GM23338 (cell line): Measurements from ENCODE around the gene CCR5. TPM values are rescaled to one million over a fixed set of nuclear protein-coding genes. Genes with fewer than 3 reads are reported as not detected.

Experiments used
- ATAC-seq: fragments of 200-7000 bp; cut with Tn5 transposase; 3 replicates; pipeline ENCODE4 v1.9.1; 2020
- DNase-seq: peaks from one replicate; pipeline ENCODE4 v3.0.0-alpha.2; 2015; ENCODE audit warnings: low spot score
- H2AFZ ChIP-seq: fragments of 200-600 bp; sonication (generic); 2 replicates; pipeline ENCODE4 v1.8.0; 2016; ENCODE audit warnings: antibody characterized with exemption, mild to moderate bottlenecking, moderate library complexity
- H3F3A ChIP-seq: fragments of 200-600 bp; sonication (generic); replicated peaks from 2 replicates; pipeline ENCODE4 v1.8.0; 2017; ENCODE audit warnings: antibody characterized with exemption, mixed run types, low read depth
- H3K27ac ChIP-seq: fragments of 200-600 bp; sonication (generic); 2 replicates; pipeline ENCODE4 v1.6.1; 2016; ENCODE audit warnings: low read depth
- H3K27me3 ChIP-seq: fragments of 200-600 bp; sonication (generic); 2 replicates; pipeline ENCODE4 v1.8.0; 2016; ENCODE audit warnings: mild to moderate bottlenecking, mixed run types, moderate library complexity; ENCODE audit not compliant: insufficient read depth
- H3K36me3 ChIP-seq: fragments of 200-600 bp; sonication (generic); 2 replicates; pipeline ENCODE4 v1.8.0; 2016; ENCODE audit warnings: mild to moderate bottlenecking; ENCODE audit not compliant: insufficient read depth
- H3K4me1 ChIP-seq: fragments of 200-600 bp; sonication (generic); 2 replicates; pipeline ENCODE4 v1.8.0; 2016; ENCODE audit warnings: mild to moderate bottlenecking, moderate library complexity; ENCODE audit not compliant: insufficient read depth
- H3K4me2 ChIP-seq: fragments of 200-600 bp; sonication (generic); 2 replicates; pipeline ENCODE4 v1.7.1; 2017; ENCODE audit warnings: mixed run types
- H3K4me3 ChIP-seq: fragments of 200-600 bp; sonication (generic); 2 replicates; pipeline ENCODE4 v1.6.1; 2016; ENCODE audit warnings: mixed run types
- H3K79me2 ChIP-seq: fragments of 200-600 bp; sonication (generic); replicated peaks from 2 replicates; pipeline ENCODE4 v1.8.0; 2017; ENCODE audit warnings: mild to moderate bottlenecking; ENCODE audit not compliant: insufficient read depth
- H3K9me2 ChIP-seq: fragments of 200-600 bp; sonication (generic); 2 replicates; pipeline ENCODE4 v1.8.0; 2017; ENCODE audit not compliant: insufficient read depth
- H4K20me1 ChIP-seq: fragments of 200-600 bp; sonication (generic); replicated peaks from 2 replicates; pipeline ENCODE4 v1.8.0; 2017; ENCODE audit warnings: mild to moderate bottlenecking; ENCODE audit not compliant: insufficient read depth
- H3K27ac Mint-ChIP-seq: 2 replicates; pipeline ENCODE4 v1.8.0; 2020; ENCODE audit warnings: inconsistent platforms, mild to moderate bottlenecking, moderate library complexity, mixed read lengths
- H3K27me3 Mint-ChIP-seq: 3 replicates; pipeline ENCODE4 v1.8.0; 2022; ENCODE audit warnings: low read depth, mild to moderate bottlenecking, moderate library complexity, mixed read lengths, inconsistent platforms; ENCODE audit not compliant: insufficient read depth, poor library complexity
- H3K36me3 Mint-ChIP-seq: 3 replicates; pipeline ENCODE4 v1.8.0; 2021; ENCODE audit warnings: low read depth, mild to moderate bottlenecking, inconsistent platforms, moderate library complexity, mixed read lengths
- H3K4me1 Mint-ChIP-seq: 3 replicates; pipeline ENCODE4 v1.8.0; 2020; ENCODE audit warnings: mild to moderate bottlenecking, inconsistent platforms, mixed read lengths
- H3K4me3 Mint-ChIP-seq: 3 replicates; pipeline ENCODE4 v1.8.0; 2021; ENCODE audit warnings: moderate library complexity, mild to moderate bottlenecking, inconsistent platforms, mixed read lengths
- H3K9me3 Mint-ChIP-seq: 3 replicates; pipeline ENCODE4 v1.8.0; 2020; ENCODE audit warnings: moderate library complexity, mild to moderate bottlenecking, inconsistent platforms, mixed read lengths
- CREB1 ChIP-seq: fragments of 250-450 bp; sonication (Bioruptor Pico); IDR thresholded peaks from 2 replicates; pipeline ENCODE4 v1.5.0; 2020; ENCODE audit warnings: low read depth, mild to moderate bottlenecking, moderate library complexity
- CTCF ChIP-seq, 2 experiments: fragments of 200-600 bp in 1 of 2; sonication (generic) in 1 of 2; conservative IDR thresholded peaks; 2 replicates each; pipeline versions ENCODE4 v1.5.1 to v1.6.1; 2016 to 2017; ENCODE audit warnings: antibody characterized with exemption in 2 of 2, low read depth in 2 of 2, mild to moderate bottlenecking in 2 of 2, moderate library complexity in 1 of 2
- NANOG ChIP-seq: IDR thresholded peaks from 2 replicates; pipeline ENCODE4 v1.6.1; 2016; ENCODE audit warnings: antibody characterized with exemption, borderline replicate concordance
- REST ChIP-seq: IDR thresholded peaks from one replicate; pipeline ENCODE4 v1.6.1; 2018; ENCODE audit warnings: antibody characterized with exemption; ENCODE audit not compliant: unreplicated experiment
- ZNF114 ChIP-seq: fragments of 250-450 bp; sonication (Bioruptor Pico); IDR thresholded peaks from 2 replicates; pipeline ENCODE4 v1.5.0; 2020; ENCODE audit warnings: mild to moderate bottlenecking, moderate library complexity
- polyA plus RNA-seq: library from polyadenylated mRNA; unstranded; fragments of >200 nt; fragmentation: Nextera tagmentation; extraction: Ambion mirVana; gene quantifications from 2 replicates; pipeline ENCODE4 v1.2.1, GENCODE V29; 2016
- total RNA-seq: library from RNA; depleted of rRNA; stranded (reverse); fragments of >200 nt; shearing (Covaris generic); gene quantifications from 2 replicates; pipeline ENCODE4 v1.2.3, GENCODE V29; 2014
- TF ChIP-seq, protein P1 (sequence below): fragments of 250-450 bp; sonication (Bioruptor Pico); IDR thresholded peaks from 2 replicates; pipeline ENCODE4 v1.5.0; 2020; ENCODE audit warnings: mild to moderate bottlenecking, moderate library complexity
- TF ChIP-seq, protein P2 (sequence below): IDR thresholded peaks from 2 replicates; pipeline ENCODE4 v1.6.1; 2016; ENCODE audit warnings: antibody characterized with exemption

Gene CCR5
- total and polyA plus RNA-seq, 2 experiments from 2014 or later: not detected

DNA sequence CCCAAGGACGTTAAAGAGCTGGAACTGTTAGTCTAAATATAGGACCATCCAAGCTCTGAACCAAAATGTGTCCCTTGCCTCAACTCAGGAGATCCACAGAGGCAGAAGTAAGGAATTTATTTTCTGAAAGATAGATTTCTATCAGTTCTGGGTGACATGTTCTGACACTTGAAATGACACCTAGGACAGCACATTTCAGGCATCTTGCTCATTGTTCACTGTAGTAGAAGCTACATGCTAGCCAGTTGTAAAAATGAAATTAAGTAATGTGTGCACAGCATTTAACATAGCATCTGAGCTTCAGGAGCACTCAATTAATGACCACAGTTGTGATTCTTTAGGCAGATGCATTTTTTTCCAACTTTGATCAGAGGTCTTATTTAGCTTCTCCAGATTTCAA, 16.3 kb upstream of the CCR5 start:
- H2AFZ ChIP-seq: no peak overlapping the region
- H3K4me3 Mint-ChIP-seq: no peak overlapping the region
- no peak overlapping the region for H3K27ac ChIP-seq
- no peaks in the 10 kb centered on the region; the same call in 2 of the 3 replicates for H3K9me3 Mint-ChIP-seq
- H4K20me1 ChIP-seq: no peaks in the 10 kb centered on the region
- peaks cover 12% of the 10 kb centered on the region for H3K9me2 ChIP-seq
- H3K4me1 Mint-ChIP-seq: peaks cover 6% of the 10 kb centered on the region; the same call in 2 of the 3 replicates
- H3K27me3 ChIP-seq: no peaks in the 10 kb centered on the region
- TF ChIP-seq REST: no peak
- no peak for TF ChIP-seq ZNF114 (CRISPR knock-in tag)
- no peak for TF ChIP-seq CTCF (conservative IDR thresholded peaks at IDR 0.05; ENCODE audit: low read depth in 2 of 2)
- no peak for TF ChIP-seq CREB1 (CRISPR knock-in tag)
- no peak for TF ChIP-seq NANOG
- TF ChIP-seq, protein P1, sequence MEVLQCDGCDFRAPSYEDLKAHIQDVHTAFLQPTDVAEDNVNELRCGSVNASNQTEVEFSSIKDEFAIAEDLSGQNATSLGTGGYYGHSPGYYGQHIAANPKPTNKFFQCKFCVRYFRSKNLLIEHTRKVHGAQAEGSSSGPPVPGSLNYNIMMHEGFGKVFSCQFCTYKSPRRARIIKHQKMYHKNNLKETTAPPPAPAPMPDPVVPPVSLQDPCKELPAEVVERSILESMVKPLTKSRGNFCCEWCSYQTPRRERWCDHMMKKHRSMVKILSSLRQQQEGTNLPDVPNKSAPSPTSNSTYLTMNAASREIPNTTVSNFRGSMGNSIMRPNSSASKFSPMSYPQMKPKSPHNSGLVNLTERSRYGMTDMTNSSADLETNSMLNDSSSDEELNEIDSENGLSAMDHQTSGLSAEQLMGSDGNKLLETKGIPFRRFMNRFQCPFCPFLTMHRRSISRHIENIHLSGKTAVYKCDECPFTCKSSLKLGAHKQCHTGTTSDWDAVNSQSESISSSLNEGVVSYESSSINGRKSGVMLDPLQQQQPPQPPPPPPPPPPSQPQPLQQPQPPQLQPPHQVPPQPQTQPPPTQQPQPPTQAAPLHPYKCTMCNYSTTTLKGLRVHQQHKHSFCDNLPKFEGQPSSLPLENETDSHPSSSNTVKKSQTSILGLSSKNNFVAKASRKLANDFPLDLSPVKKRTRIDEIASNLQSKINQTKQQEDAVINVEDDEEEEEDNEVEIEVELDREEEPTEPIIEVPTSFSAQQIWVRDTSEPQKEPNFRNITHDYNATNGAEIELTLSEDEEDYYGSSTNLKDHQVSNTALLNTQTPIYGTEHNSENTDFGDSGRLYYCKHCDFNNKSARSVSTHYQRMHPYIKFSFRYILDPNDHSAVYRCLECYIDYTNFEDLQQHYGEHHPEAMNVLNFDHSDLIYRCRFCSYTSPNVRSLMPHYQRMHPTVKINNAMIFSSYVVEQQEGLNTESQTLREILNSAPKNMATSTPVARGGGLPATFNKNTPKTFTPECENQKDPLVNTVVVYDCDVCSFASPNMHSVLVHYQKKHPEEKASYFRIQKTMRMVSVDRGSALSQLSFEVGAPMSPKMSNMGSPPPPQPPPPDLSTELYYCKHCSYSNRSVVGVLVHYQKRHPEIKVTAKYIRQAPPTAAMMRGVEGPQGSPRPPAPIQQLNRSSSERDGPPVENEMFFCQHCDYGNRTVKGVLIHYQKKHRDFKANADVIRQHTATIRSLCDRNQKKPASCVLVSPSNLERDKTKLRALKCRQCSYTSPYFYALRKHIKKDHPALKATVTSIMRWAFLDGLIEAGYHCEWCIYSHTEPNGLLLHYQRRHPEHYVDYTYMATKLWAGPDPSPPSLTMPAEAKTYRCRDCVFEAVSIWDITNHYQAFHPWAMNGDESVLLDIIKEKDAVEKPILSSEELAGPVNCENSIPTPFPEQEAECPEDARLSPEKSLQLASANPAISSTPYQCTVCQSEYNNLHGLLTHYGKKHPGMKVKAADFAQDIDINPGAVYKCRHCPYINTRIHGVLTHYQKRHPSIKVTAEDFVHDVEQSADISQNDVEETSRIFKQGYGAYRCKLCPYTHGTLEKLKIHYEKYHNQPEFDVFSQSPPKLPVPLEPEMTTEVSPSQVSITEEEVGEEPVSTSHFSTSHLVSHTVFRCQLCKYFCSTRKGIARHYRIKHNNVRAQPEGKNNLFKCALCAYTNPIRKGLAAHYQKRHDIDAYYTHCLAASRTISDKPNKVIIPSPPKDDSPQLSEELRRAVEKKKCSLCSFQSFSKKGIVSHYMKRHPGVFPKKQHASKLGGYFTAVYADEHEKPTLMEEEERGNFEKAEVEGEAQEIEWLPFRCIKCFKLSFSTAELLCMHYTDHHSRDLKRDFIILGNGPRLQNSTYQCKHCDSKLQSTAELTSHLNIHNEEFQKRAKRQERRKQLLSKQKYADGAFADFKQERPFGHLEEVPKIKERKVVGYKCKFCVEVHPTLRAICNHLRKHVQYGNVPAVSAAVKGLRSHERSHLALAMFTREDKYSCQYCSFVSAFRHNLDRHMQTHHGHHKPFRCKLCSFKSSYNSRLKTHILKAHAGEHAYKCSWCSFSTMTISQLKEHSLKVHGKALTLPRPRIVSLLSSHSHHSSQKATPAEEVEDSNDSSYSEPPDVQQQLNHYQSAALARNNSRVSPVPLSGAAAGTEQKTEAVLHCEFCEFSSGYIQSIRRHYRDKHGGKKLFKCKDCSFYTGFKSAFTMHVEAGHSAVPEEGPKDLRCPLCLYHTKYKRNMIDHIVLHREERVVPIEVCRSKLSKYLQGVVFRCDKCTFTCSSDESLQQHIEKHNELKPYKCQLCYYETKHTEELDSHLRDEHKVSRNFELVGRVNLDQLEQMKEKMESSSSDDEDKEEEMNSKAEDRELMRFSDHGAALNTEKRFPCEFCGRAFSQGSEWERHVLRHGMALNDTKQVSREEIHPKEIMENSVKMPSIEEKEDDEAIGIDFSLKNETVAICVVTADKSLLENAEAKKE: no peak
- TF ChIP-seq, protein P2, sequence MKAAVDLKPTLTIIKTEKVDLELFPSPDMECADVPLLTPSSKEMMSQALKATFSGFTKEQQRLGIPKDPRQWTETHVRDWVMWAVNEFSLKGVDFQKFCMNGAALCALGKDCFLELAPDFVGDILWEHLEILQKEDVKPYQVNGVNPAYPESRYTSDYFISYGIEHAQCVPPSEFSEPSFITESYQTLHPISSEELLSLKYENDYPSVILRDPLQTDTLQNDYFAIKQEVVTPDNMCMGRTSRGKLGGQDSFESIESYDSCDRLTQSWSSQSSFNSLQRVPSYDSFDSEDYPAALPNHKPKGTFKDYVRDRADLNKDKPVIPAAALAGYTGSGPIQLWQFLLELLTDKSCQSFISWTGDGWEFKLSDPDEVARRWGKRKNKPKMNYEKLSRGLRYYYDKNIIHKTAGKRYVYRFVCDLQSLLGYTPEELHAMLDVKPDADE: no peak
- DNase-seq (no peak), ATAC-seq (no peak)
- H3K4me3 ChIP-seq: no peak overlapping the region
- no peaks in the 10 kb centered on the region for H3F3A ChIP-seq
- H3K27ac Mint-ChIP-seq: no peak overlapping the region
- H3K27me3 Mint-ChIP-seq: peaks cover 4% of the 10 kb centered on the region
- H3K79me2 ChIP-seq: no peaks in the 10 kb centered on the region
- no peak overlapping the region for H3K4me2 ChIP-seq
- peaks cover 4% of the 10 kb centered on the region; the same call in 1 of the 2 replicates for H3K4me1 ChIP-seq
- no peaks in the 10 kb centered on the region for H3K36me3 ChIP-seq
- no peaks in the 10 kb centered on the region for H3K36me3 Mint-ChIP-seq
